GM12878 (cell line): ENCODE measurements around the gene EEF2K. TPM values are rescaled to one million over a fixed set of nuclear protein-coding genes. Genes with fewer than 3 reads are reported as not detected.

Experiments used
- ATAC-seq: fragments of 200-7000 bp; cut with Tn5 transposase; 3 replicates; pipeline ENCODE4 v1.9.1; 2020; ENCODE audit warnings: mild to moderate bottlenecking, moderate library complexity
- BruUV-seq: library from RNA; stranded (reverse); fragments of 400-500 nt; replicated peaks from 2 replicates; lab custom pipeline; 2021; lab: Mats Ljungman, UMichigan
- CTCF ChIA-PET: fragments of 300-600 bp; sonication (Branson Sonifier 250); formaldehyde crosslinking; extraction: SDS; loops from one replicate; lab custom pipeline; 2021; ENCODE audit warnings: inconsistent platforms; lab: Yijun Ruan, JAX
- POLR2A ChIA-PET: fragments of 350-600 bp; formaldehyde crosslinking; extraction: SDS; loops from one replicate; lab custom pipeline; 2021; ENCODE audit warnings: inconsistent platforms; lab: Charles Lee
- RAD21 ChIA-PET: fragments of 300-600 bp; sonication (Branson Sonifier 250); formaldehyde crosslinking; loops from one replicate; lab custom pipeline; 2023; ENCODE audit warnings: antibody characterized with exemption; ENCODE audit not compliant: unreplicated experiment; lab: Charles Lee
- SMC1A ChIA-PET: fragments of 300-600 bp; sonication (Branson Sonifier 250); formaldehyde crosslinking; loops from one replicate; lab custom pipeline; 2023; ENCODE audit not compliant: unreplicated experiment, uncharacterized antibody; lab: Charles Lee
- DNase-seq: peaks from one replicate; pipeline ENCODE4 v3.0.0-alpha.2; 2011; ENCODE audit warnings: low read depth, low spot score
- FAIRE-seq: peaks from 3 replicates; lab custom pipeline; 2011; peaks lifted over from hg19 to GRCh38; lab: Jason Lieb, UNC
- H2AFZ ChIP-seq: 2 replicates; pipeline ENCODE4 v1.6.0; 2011; ENCODE audit warnings: low read depth, low read length, control low read depth; ENCODE audit not compliant: control insufficient read depth
- H3K27ac ChIP-seq: 2 replicates; pipeline ENCODE4 v1.5.1; 2011; ENCODE audit warnings: control low read depth; ENCODE audit not compliant: control insufficient read depth, insufficient read depth
- H3K27me3 ChIP-seq, 2 experiments: replicated peaks in 1 of 2; 2 replicates each; pipeline versions ENCODE4 v1.6.0 to v1.6.1; 2011; ENCODE audit warnings: low read length in 1 of 2; ENCODE audit not compliant: control insufficient read depth in 2 of 2, insufficient read depth in 2 of 2
- H3K36me3 ChIP-seq, 2 experiments: 2 replicates each; pipeline ENCODE4 v1.5.1; 2011; ENCODE audit warnings: low read length in 1 of 2; ENCODE audit not compliant: control insufficient read depth in 2 of 2, insufficient read depth in 2 of 2
- H3K4me1 ChIP-seq: 2 replicates; pipeline ENCODE4 v1.6.1; 2011; ENCODE audit warnings: mild to moderate bottlenecking, low read length, moderate library complexity, mixed read lengths; ENCODE audit not compliant: control insufficient read depth, insufficient read depth
- H3K4me2 ChIP-seq: 2 replicates; pipeline ENCODE4 v1.6.0; 2011; ENCODE audit warnings: control low read depth; ENCODE audit not compliant: control insufficient read depth, insufficient read depth
- H3K4me3 ChIP-seq: fragments of 200-600 bp; sonication (generic); 2 replicates; pipeline ENCODE4 v1.5.1; 2016
- H3K79me2 ChIP-seq: 2 replicates; pipeline ENCODE4 v1.6.0; 2011; ENCODE audit warnings: low read length; ENCODE audit not compliant: control insufficient read depth, insufficient read depth
- H3K9ac ChIP-seq: 2 replicates; pipeline ENCODE4 v1.8.0; 2011; ENCODE audit warnings: low read length, control low read depth, mixed read lengths; ENCODE audit not compliant: control insufficient read depth, insufficient read depth
- H3K9me3 ChIP-seq: replicated peaks from 3 replicates; pipeline ENCODE4 v1.5.1; 2011; ENCODE audit warnings: mild to moderate bottlenecking, low read length; ENCODE audit not compliant: control insufficient read depth, insufficient read depth
- H4K20me1 ChIP-seq: 2 replicates; pipeline ENCODE4 v1.6.0; 2011; ENCODE audit not compliant: control insufficient read depth, insufficient read depth
- BHLHE40 ChIP-seq, 2 experiments: fragments of 450-650 bp in 1 of 2; IDR thresholded peaks; 2 replicates each; pipeline ENCODE4 v1.6.1; 2011 to 2017; ENCODE audit warnings: low read depth in 2 of 2, borderline replicate concordance in 1 of 2, improper control_type of control experiment in 1 of 2, low read length in 1 of 2, mild to moderate bottlenecking in 1 of 2
- CBX3 ChIP-seq: fragments of 200-600 bp; sonication (generic); IDR thresholded peaks from 2 replicates; pipeline ENCODE4 v1.6.1; 2016; ENCODE audit warnings: low read depth, borderline replicate concordance
- CREB1 ChIP-seq: IDR thresholded peaks from 2 replicates; pipeline ENCODE4 v1.6.1; 2012; ENCODE audit warnings: low read depth, mild to moderate bottlenecking, inconsistent platforms
- EP300 ChIP-seq, 2 experiments: fragments of 150-350 bp in 1 of 2; IDR thresholded peaks; 2 replicates each; pipeline ENCODE4 v1.6.1; 2011 to 2012; ENCODE audit warnings: low read depth in 2 of 2, low read length in 2 of 2, borderline replicate concordance in 1 of 2, improper control_type of control experiment in 1 of 2, inconsistent platforms in 1 of 2; ENCODE audit not compliant: control insufficient read depth in 1 of 2
- RBBP5 ChIP-seq: fragments of 200-600 bp; sonication (generic); conservative IDR thresholded peaks from 2 replicates; pipeline ENCODE4 v1.6.1; 2016
- SMARCA5 ChIP-seq: fragments of 450-650 bp; IDR thresholded peaks from 2 replicates; pipeline ENCODE4 v1.6.1; 2017; ENCODE audit warnings: mild to moderate bottlenecking
- SREBF1 ChIP-seq: IDR thresholded peaks from 2 replicates; pipeline ENCODE4 v1.6.1; 2012; ENCODE audit warnings: mild to moderate bottlenecking, low read length
- SREBF2 ChIP-seq: IDR thresholded peaks from 2 replicates; pipeline ENCODE4 v1.6.1; 2012; ENCODE audit warnings: mild to moderate bottlenecking, low read length
- TAF1 ChIP-seq: IDR thresholded peaks from 2 replicates; pipeline ENCODE4 v1.6.1; 2011; ENCODE audit warnings: mild to moderate bottlenecking, low read depth, low read length, borderline replicate concordance
- TCF12 ChIP-seq: IDR thresholded peaks from 2 replicates; pipeline ENCODE4 v1.6.1; 2011; ENCODE audit warnings: low read depth, mild to moderate bottlenecking, low read length
- TCF3 ChIP-seq: IDR thresholded peaks from 2 replicates; pipeline ENCODE4 v1.6.1; 2012; ENCODE audit warnings: low read depth, mild to moderate bottlenecking, low read length, borderline replicate concordance; ENCODE audit not compliant: insufficient read depth
- WRNIP1 ChIP-seq: IDR thresholded peaks from 2 replicates; pipeline ENCODE4 v1.6.1; 2011; ENCODE audit warnings: low read depth, low read length, improper control_type of control experiment, borderline replicate concordance
- YY1 ChIP-seq: IDR thresholded peaks from 2 replicates; pipeline ENCODE4 v1.6.1; 2011; ENCODE audit warnings: low read depth, mild to moderate bottlenecking, low read length
- WGBS: methylation state at CpG from one replicate; pipeline ENCODE4 v1.1.6; 2016; ENCODE audit warnings: low lambda C conversion rate; ENCODE audit not compliant: insufficient replicate concordance, insufficient coverage; ENCODE audit errors: missing lambda C conversion rate; 5-methylcytosine and 5-hydroxymethylcytosine counted together
- in situ Hi-C: fragments of 300-500 bp; cut with MboI; formaldehyde crosslinking; loops from 9 replicates; pipeline ENCODE4 v1.14.3; 2018; ENCODE audit warnings: mixed read lengths
- intact Hi-C: fragments of 100-400 bp; cut with micrococcal nuclease; formaldehyde crosslinking; loops from one replicate; pipeline ENCODE4 v1.14.2; 2022; ENCODE audit not compliant: unreplicated experiment
- polyA plus RNA-seq, 11 experiments: library from polyadenylated mRNA; depleted of rRNA in 4 of 11; unstranded in 6 of 11; stranded (reverse) in 5 of 11; fragments of >200 nt; fragmentation: Nextera tagmentation in 4 of 11; fragmentation: Illumina TruSeq in 1 of 11; extraction: Ambion mirVana in 4 of 11; extraction: Trizol in 1 of 11; gene quantifications; 1 replicate in 1 of 11; 2 replicates in 10 of 11; pipeline versions ENCODE4 v1.2.1 to v1.2.3, GENCODE V29; 2011 to 2016; ENCODE audit warnings: inconsistent platforms in 2 of 11, missing spikeins in 2 of 11, low read depth in 1 of 11
- total RNA-seq, 4 experiments: library from RNA; depleted of rRNA in 3 of 4; stranded (reverse); fragments of >200 nt in 3 of 4; fragmentation: Illumina TruSeq in 1 of 4; extraction: Trizol in 1 of 4; gene quantifications; 2 replicates each; pipeline versions ENCODE4 v1.2.1 to v1.2.3, GENCODE V29; 2013 to 2021

EEF2K gene
- total and polyA plus RNA-seq, 10 of the 15 experiments (the other 5 are each of a cell fraction or from before 2014, with no cell fraction given) = 2.0 to 29.6 (median 12.2) TPM

GRCh38 chr16:22326771-22327445, 120.8 kb downstream of the EEF2K start:
- H3K36me3 ChIP-seq = peaks cover 16 to 43% of the 10 kb centered on the region in 2 experiments
- H3K9me3 ChIP-seq = no peaks in the 10 kb centered on the region
- ChIA-PET RAD21 (no interaction called here), CTCF (interaction anchor here (1.2 to 1.5 kb wide), 2 partner anchors 11 to 27 kb away, joined by 3 read pairs; no protein-coding TSS in a partner anchor), SMC1A (interaction anchor here (0.6 kb wide), 1 partner anchor 28 kb away, joined by 3 read pairs; no protein-coding TSS in a partner anchor), POLR2A (no interaction called here)
- H3K9ac ChIP-seq = no peak overlapping the region
- H3K4me2 ChIP-seq = no peak overlapping the region
- no peaks in the 10 kb centered on the region for H4K20me1 ChIP-seq
- no peak for DNase-seq
- WGBS = 97% methylated on average over 13 of the region's 13 CpGs
- FAIRE-seq = no peak
- no TSS peak for BruUV-seq
- no peak for ATAC-seq
- intact Hi-C loops (no loop called here), in situ Hi-C loops (loop anchor here (10.0 kb wide), 4 partner anchors 348 to 1172 kb away; partner anchors contain the start of genes DNAH3 and LDAF1)
- no peaks in the 10 kb centered on the region for H3K27me3 ChIP-seq
- H2AFZ ChIP-seq = no peak overlapping the region
- no peaks in the 10 kb centered on the region for H3K79me2 ChIP-seq
- H3K27ac ChIP-seq = no peak overlapping the region
- TF ChIP-seq TAF1 (no peak), TCF12 (no peak), RBBP5 (no peak), SMARCA5 (no peak), SREBF1 (no peak), YY1 (no peak), CREB1 (no peak), EP300 (IDR thresholded peaks at IDR 0.05; ENCODE audit: borderline replicate concordance in 1 of 2, control insufficient read depth in 1 of 2, low read depth in 2 of 2, low read length in 2 of 2) (no peak), BHLHE40 (IDR thresholded peaks at IDR 0.05; ENCODE audit: borderline replicate concordance in 1 of 2, low read depth in 2 of 2, low read length in 1 of 2) (no peak), WRNIP1 (no peak), SREBF2 (no peak), TCF3 (no peak), CBX3 (no peak)
- H3K4me1 ChIP-seq = no peaks in the 10 kb centered on the region
- no peak overlapping the region for H3K4me3 ChIP-seq
